Measurements from ENCODE around the gene MADCAM1.

Gene MADCAM1

DNA sequence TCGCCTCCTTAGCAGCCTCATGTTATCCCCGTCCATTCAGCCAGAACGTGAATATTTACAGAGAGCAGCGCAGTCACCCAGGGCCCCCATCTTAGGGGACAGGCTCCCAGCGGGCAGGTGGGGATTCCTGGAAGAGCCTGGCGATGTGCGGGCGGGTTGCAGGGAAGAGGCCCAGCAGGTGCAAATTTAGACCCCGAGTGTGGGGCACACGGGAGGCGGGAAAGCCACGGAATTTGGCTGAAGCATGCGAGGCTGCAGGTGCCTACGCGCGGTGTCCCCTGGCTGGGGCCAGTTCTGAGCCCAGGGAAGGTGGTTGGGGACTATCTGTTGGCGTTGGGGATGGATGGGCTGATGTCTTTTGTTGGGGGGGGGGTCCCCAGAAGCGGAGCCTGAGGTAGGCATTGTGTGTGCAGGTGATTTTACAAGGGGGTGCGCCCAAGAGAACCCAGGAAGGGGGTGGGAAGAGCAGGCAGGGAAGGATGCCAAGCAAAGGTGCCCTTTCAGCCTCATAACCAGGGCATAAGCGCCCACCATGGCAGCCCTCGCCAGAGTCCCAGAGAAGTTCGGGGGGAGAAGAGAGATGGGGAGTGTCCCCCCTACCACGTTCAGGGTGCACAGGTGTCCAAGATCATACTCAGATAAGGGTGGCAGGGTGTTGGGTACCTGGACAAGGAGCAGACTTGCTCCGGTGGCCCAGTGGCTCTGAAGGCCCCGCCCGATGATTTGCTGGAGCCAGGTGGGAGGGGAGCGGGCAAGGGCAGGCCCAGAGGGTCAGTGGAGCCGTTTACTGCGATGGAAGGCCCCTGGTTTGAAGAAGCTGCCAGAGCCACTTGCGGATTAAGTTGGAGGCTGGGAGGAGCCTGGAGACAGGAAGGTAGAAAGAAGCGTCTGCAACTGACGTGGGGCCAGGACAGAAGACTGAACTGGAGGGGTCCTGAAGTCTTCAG, 12.2 kb downstream of the MADCAM1 start:
- DNase-seq (ENCODE audit: low read depth), result no peak

DNA sequence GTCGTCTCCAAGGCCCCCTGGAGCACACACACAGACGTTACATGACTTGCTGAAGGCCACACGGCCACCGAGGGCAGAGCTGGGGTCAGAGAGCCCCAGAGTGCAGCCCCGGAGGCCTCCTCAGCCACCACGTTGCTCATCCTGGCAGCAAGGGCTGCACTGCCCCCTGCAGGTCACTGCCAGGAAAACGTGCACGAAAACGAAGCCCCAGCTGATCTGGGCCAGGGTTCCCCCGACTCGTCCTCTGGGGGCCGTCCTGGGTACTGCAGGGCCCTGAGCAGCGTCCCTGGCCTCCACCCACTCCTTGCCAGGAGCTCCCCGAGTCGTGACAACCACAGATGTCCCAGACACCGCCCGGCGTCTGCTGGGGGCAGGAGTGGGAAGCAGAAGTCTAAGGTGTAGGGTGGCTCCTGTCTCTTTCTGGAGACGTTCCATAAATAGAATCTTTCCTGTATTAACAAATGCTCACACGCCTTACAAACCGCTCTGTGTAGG, 14.4 kb downstream of the MADCAM1 start:
- DNase-seq (ENCODE audit: low read depth), result peak; percentile 91

DNA sequence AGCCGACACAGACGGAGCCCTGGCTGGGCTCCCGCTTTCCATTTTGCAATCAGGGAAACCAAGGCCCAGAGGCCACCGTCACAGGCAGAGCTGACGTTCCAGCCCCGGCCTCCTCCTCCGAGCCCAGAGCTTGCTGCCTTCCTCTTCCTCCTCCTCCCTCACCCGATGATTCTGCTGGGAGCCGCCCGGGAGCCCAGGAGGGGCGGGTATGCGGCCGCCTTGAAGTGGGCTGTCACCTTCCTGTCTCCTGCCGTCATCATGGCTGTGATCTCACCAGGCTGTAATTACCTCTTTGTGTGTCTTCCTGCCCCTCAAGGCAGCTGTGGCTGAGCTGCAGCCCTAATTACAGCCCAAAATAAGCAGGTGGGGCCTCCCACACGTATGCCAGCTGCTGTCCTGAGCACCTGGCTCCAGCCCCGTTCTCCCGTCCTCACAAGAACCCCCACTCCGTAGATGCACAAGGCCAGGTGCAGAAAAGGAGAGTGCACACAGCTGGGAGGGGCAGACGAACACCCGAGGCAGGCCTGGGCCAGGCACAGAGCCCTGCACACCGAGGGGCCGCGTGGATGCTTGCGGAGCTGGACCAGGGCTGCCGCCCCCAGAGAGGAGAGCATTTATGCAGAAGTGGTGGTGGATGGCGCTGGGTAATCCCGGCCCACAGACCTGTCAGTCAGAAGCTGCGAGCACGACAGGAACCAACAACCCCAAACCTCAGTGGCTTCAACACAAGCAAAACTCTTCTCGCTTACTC, 15.0 kb downstream of the MADCAM1 start:
- DNase-seq (ENCODE audit: low read depth), result peak; percentile 68

DNA sequence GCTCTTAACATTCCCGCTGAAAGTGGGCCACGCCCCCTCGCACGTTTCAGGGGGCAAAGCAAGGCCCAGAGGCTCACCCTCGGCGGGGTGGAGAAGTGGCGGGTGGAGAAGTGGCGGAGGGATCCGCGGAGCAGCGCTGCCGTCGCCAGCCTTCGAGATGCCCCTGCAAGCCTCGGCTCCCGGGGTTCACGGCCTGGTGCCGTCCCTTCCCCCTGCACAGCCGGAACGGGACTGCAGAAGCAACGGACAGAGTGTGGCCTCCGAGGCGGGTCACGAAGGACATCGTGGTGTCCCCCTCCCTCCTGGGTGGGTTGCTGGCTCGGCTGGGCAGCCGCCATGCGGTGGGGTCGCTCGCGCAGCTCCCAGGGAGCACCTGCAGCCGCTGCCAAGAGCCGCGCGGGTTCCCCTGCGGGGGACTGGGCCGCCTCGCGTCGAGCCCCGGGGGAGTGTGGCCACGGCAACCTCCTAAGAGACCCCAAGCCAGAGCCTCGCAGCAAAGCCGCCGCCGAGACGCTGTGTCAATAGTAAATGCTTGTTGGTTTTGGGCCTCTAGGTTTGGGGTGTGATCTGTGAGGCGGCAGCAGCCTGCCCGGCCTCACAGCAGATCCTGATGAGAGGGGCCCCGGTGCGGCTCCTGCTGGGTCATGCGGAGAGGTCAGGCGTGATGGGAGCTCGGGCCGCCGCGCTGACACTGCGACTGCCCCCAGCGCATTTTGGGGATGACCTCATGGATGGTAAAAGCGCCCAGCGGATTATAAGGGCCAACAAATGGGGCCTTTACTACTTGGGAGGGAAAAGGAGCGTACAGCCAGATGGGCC, 16.5 kb downstream of the MADCAM1 start:
- DNase-seq (ENCODE audit: low read depth), result no peak

- no peak for DNase-seq (ENCODE audit: low read depth)
Observed at GRCh38 chr19:513368-514165, 17.3 kb downstream of the MADCAM1 start.

GRCh38 chr19:514166-514663, 17.9 kb downstream of the MADCAM1 start:
- no peak for DNase-seq (ENCODE audit: low read depth)

DNA sequence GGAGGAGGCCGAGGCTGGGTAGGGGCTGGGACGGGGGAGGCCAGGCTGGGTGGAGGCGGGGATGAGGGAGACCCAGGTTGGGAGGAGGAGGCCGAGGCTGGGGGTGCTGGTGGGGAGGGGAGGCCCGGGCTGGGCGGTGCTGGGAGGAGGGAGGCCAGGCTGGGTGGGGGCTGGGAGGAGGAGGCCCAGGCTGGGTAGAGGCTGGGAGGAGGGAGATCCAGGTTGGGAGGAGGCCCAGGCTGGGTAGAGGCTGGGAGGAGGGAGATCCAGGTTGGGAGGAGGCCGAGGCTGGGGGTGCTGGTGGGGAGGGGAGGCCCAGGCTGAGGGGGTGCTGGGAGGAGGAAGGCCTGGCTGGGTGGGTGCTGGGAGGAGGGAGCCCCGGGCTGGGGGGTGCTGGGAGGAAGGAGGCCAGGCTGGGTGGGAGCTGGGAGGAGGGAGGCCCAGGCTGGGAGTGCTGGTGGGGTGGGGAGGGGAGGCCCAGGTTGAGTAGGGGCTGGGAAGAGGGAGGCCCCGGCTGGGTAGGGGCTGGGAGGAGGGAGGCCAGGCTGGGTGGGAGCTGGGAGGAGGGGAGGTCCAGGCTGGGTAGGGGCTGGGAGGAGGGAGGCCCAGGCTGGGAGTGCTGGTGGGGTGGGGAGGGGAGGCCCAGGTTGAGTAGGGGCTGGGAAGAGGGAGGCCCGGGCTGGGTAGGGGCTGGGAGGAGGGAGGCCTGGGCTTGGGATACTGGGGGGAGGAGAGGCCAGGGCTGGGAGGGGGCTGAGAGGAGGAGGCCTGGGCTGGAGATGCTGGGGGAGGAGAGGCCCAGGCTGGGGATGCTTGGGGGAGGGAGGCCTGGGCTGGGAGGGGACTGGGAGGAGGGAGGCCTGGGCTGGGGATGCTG, 21.7 kb downstream of the MADCAM1 start:
- DNase-seq (ENCODE audit: low read depth), result no peak

DNA sequence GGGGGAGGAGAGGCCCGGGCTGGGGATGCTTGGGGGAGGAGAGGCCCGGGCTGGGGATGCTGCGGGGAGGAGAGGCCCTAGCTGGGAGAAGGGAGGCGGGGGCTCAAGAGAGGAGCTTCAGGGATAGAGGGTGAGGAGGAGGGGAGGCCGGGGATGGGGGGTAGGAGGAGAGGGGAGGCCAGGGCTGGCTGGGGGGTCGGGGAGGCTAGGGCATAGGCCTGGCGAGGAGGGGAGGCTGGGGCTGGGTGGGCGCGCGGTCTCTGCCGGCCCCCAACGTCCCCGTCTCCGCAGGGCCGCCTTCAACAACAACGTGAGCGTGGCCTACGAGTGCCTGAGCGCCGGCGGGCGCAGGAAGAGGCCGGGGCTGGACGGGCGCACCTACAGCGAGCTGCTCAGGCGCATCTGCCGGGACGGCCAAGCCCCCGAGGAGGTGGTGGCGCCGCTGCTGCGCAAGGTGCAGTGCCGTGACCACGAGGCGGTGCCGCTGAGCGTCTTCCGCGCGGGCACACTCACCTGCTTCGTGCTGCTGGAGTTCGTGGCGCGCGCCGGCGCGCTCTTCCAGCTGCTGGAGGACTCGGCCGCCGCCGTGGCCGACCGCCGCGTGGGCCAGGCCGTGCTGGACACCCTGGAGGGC, 22.4 kb downstream of the MADCAM1 start:
- DNase-seq (ENCODE audit: low read depth), result peak; percentile 51

DNA sequence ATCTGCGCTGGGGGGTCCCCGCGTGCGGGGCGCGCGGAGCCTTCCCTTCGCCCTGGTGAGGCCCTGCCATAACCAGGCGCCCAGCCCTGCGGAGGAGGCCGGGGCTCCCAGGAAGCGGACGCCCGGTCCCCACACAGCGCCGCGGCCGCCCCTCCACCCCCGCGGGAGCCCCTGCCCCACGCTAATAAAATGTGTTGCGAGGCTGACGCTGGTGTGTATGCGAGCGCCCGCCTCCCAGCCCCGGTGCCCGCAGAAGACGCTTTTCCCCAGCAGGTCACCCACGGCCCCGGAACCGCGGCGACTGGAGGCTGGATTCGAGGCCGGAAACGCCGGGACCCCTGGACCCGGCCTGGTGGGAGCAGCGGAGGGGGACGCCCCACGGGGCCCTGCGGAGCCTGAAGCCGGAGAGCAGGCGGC, 23.2 kb downstream of the MADCAM1 start:
- DNase-seq (ENCODE audit: low read depth), result no peak

DNA sequence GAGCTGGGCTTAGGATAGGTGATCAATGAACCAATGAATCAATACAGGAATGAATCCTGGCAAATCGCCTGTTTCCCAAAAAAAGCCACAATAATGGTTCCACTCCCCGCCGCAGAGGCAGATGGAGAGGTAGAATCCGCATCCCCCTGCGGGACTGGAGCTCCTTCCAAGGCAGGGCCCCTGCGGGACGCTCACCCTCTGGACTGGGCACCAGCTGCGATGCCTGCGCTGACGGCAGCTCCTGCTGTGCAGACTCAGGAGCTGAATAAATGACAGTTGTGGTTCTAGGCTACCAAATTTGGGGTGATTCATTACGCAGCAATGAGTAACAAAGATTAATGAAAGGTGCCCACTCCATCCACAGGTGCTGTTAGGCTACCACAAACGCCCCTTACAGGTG, 26.4 kb downstream of the MADCAM1 start:
- DNase-seq (ENCODE audit: low read depth), result no peak

DNA sequence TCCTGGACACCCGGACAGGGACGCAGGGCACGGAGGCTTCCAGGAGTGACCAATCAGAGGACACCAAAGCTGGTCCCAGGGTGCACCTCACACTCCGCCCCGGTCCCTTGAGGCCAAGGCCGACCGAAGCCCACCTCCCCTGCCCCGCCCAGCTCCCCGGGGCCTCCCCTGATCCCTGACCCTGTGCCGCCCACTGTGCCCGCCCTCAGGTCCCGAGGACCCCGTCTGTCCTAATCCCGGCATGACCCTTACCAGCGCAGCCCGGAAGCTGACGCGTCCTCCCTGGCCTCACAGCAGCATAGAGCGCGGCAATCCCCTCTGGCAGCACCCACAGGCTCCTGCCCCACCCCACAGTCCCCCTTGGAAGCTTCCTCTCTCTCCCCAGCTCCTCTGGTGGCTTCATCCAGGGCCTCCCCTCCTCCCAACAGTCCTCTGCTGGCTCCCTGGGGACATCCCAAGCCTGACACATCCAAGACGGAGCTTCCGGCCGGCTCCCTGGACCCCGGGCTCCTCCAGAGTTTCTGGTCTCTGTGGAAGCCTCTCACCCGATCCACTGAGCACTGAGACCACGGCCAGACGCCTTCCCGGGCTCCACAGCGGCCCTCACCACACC, 27.9 kb downstream of the MADCAM1 start:
- DNase-seq (ENCODE audit: low read depth), result no peak

GRCh38 chr19:525029-525428, 28.7 kb downstream of the MADCAM1 start:
- DNase-seq (ENCODE audit: low read depth), result no peak

GRCh38 chr19:525857-526419, 29.7 kb downstream of the MADCAM1 start:
- no peak for DNase-seq (ENCODE audit: low read depth)

GRCh38 chr19:530134-531008, 34.1 kb downstream of the MADCAM1 start:
- no peak for DNase-seq (ENCODE audit: low read depth)

DNA sequence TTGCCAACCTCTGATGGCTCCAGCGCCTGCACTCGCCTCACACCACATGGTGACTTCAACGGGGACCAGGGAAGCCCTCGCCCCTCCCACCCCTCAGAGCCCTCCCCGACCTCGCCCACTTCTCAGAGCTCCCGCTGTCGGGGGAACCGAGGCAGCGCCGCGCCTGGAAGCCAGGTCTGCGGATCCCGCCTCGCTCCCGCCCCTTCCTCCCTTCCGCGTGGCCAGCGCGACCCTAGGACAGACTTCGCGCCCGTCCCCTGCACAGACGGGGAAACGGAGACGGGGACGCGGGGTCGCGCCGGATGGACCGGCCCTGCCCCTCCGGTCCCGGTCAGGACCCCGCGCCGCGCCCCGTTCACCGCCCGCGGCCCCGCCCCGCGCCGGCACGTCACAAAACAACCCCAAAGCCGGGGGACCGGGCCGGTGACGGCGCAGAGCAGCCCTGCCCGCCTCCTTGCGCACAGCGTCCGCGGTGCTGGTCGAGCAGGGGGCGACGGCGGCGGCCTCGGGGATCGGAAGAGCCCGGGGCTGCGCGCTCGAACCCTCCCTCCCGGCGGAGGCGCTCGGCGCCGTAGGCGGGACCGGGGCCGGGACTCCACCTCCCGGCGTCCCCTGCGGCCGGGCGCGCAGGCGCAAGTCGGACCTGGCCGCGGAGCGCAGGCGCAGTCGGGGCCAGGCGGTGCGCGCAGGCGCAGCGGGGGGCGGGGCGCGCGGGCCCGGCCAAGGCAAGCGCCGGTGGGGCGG, 34.9 kb downstream of the MADCAM1 start:
- DNase-seq (ENCODE audit: low read depth), result peak; percentile 86

- DNase-seq (ENCODE audit: low read depth), result no peak
Observed at GRCh38 chr19:531753-532560, 35.7 kb downstream of the MADCAM1 start, which contains the start of gene CDC34. Gene CDC34 (plus strand): TSS chr19:531760. CDS start chr19:531932, 172 bp downstream.

Measured in activated T-cell treated with anti-CD3 and anti-CD28 coated beads for 1 hour (primary cell).